B cell (primary cell): ENCODE data around the gene DACT2. TPM values are rescaled to one million over a fixed set of nuclear protein-coding genes. Genes with fewer than 3 reads are reported as not detected.

Experiments used
- ATAC-seq: fragments of 200-7000 bp; cut with Tn5 transposase; one replicate; pipeline ENCODE4 v1.10.0; 2021; ENCODE audit warnings: low read depth, mild to moderate bottlenecking, moderate number of reproducible peaks, moderate library complexity
- CTCF ChIA-PET: fragments of 350-600 bp; sonication (Branson Sonifier 250); formaldehyde crosslinking; loops from one replicate; lab custom pipeline; 2021; ENCODE audit warnings: antibody characterized with exemption, inconsistent platforms; lab: Charles Lee
- POLR2A ChIA-PET: fragments of 350-600 bp; sonication (Branson Sonifier 250); formaldehyde crosslinking; loops from one replicate; lab custom pipeline; 2021; ENCODE audit warnings: antibody characterized with exemption; lab: Charles Lee
- DNase-seq: peaks from one replicate; pipeline ENCODE4 v3.0.0; 2013
- H2AFZ ChIP-seq: 2 replicates; pipeline ENCODE4 v1.6.1; 2012; ENCODE audit warnings: mild to moderate bottlenecking, low read depth, low read length; ENCODE audit not compliant: insufficient read depth, poor library complexity, severe bottlenecking
- H3K27ac ChIP-seq, 2 donors: 1 replicate in 1 of 2; 2 replicates in 1 of 2; pipeline ENCODE4 v1.5.1; 2012 to 2013; ENCODE audit warnings: low read length in 2 of 2, mild to moderate bottlenecking in 2 of 2, moderate library complexity in 1 of 2
- H3K27me3 ChIP-seq, 4 experiments: fragments of 200-600 bp in 1 of 4; sonication (generic) in 1 of 4; replicated peaks in 1 of 4; 1 replicate in 2 of 4; 2 replicates in 2 of 4; pipeline versions ENCODE4 v1.6.1 to v1.7.0; 2013 to 2016; ENCODE audit warnings: low read length in 3 of 4, mild to moderate bottlenecking in 2 of 4, mixed read lengths in 1 of 4, moderate library complexity in 1 of 4; ENCODE audit not compliant: insufficient read depth in 4 of 4, control insufficient read depth in 3 of 4; ENCODE audit errors: control extremely low read depth in 1 of 4
- H3K36me3 ChIP-seq, 2 experiments: replicated peaks in 1 of 2; 1 replicate in 1 of 2; 2 replicates in 1 of 2; pipeline versions ENCODE4 v1.6.1 to v1.7.1; 2013; ENCODE audit warnings: low read length in 1 of 2; ENCODE audit not compliant: insufficient read depth in 2 of 2, control insufficient read depth in 1 of 2; ENCODE audit errors: control extremely low read depth in 1 of 2, extremely low read depth in 1 of 2
- H3K4me1 ChIP-seq, 2 donors: fragments of 200-600 bp in 1 of 2; sonication (generic) in 1 of 2; 1 replicate in 1 of 2; 2 replicates in 1 of 2; pipeline versions ENCODE4 v1.5.1 to v1.6.1; 2013 to 2017; ENCODE audit warnings: low read length in 2 of 2; ENCODE audit not compliant: control insufficient read depth in 2 of 2, insufficient read depth in 2 of 2
- H3K4me2 ChIP-seq: replicated peaks from 2 replicates; pipeline ENCODE3; 2012; ENCODE audit warnings: mild to moderate bottlenecking, low read depth, low read length; ENCODE audit not compliant: poor library complexity, severe bottlenecking
- H3K4me3 ChIP-seq, 5 experiments: fragments of 200-600 bp in 1 of 5; sonication (generic) in 1 of 5; 1 replicate in 3 of 5; 2 replicates in 2 of 5; pipeline versions ENCODE4 v1.5.1 to v1.7.0; 2011 to 2016; ENCODE audit warnings: low read length in 4 of 5, mild to moderate bottlenecking in 4 of 5, low read depth in 2 of 5, control low read depth in 1 of 5, moderate library complexity in 1 of 5; ENCODE audit not compliant: insufficient read depth in 1 of 5; ENCODE audit errors: control extremely low read depth in 1 of 5, extremely low read depth in 1 of 5
- H3K79me2 ChIP-seq: fragments of 200-600 bp; sonication (generic); one replicate; pipeline ENCODE4 v1.6.0; 2016; ENCODE audit warnings: low read length; ENCODE audit not compliant: control insufficient read depth, insufficient read depth
- H3K9ac ChIP-seq: fragments of 200-600 bp; sonication (generic); 2 replicates; pipeline ENCODE4 v1.6.1; 2017; ENCODE audit warnings: mild to moderate bottlenecking, low read length, moderate library complexity
- H3K9me3 ChIP-seq, 3 donors: one replicate each; pipeline versions ENCODE4 v1.6.1 to v1.7.1; 2013; ENCODE audit warnings: low read length in 2 of 3; ENCODE audit not compliant: control insufficient read depth in 2 of 3, insufficient read depth in 1 of 3; ENCODE audit errors: control extremely low read depth in 1 of 3
- H4K20me1 ChIP-seq: 2 replicates; pipeline ENCODE4 v1.6.0; 2012; ENCODE audit warnings: mild to moderate bottlenecking, low read length; ENCODE audit not compliant: insufficient read depth, control insufficient read depth, poor library complexity, severe bottlenecking
- H3K27ac Mint-ChIP-seq: one replicate; pipeline ENCODE4 v1.8.0; 2021; ENCODE audit warnings: mixed read lengths
- H3K27me3 Mint-ChIP-seq: one replicate; pipeline ENCODE4 v1.8.0; 2021; ENCODE audit warnings: mixed read lengths
- H3K4me1 Mint-ChIP-seq: one replicate; pipeline ENCODE4 v1.8.0; 2021; ENCODE audit warnings: mixed read lengths
- H3K4me3 Mint-ChIP-seq: one replicate; pipeline ENCODE4 v1.8.0; 2021; ENCODE audit warnings: mixed read lengths
- H3K9me3 Mint-ChIP-seq: one replicate; pipeline ENCODE4 v1.8.0; 2022; ENCODE audit warnings: mixed read lengths; ENCODE audit not compliant: insufficient read depth
- EZH2 ChIP-seq: IDR thresholded peaks from 2 replicates; pipeline ENCODE4 v1.6.1; 2012; ENCODE audit warnings: borderline replicate concordance, low read depth, mild to moderate bottlenecking, moderate library complexity, low read length; ENCODE audit not compliant: insufficient read depth, poor library complexity, severe bottlenecking
- WGBS: methylation state at CpG from one replicate; pipeline ENCODE4 v1.1.5; 2013; ENCODE audit warnings: missing lambda C conversion rate; ENCODE audit not compliant: insufficient coverage; 5-methylcytosine and 5-hydroxymethylcytosine counted together
- intact Hi-C: fragments of 100-400 bp; cut with micrococcal nuclease; formaldehyde crosslinking; loops from one replicate; pipeline ENCODE4 v1.10.0; 2022
- polyA plus RNA-seq: library from polyadenylated mRNA; depleted of rRNA; stranded (reverse); fragments of >200 nt; gene quantifications from 2 replicates; pipeline ENCODE4 v1.2.3, GENCODE V29; 2012
- total RNA-seq, 2 donors: library from RNA; stranded (reverse); fragments of 120-200 nt in 1 of 2; gene quantifications; 1 replicate in 1 of 2; 2 replicates in 1 of 2; pipeline versions ENCODE4 v1.2.3 to v1.2.4, GENCODE V29; 2013 to 2022
- TF ChIP-seq, protein P1 (sequence below): fragments of 200-600 bp; IDR thresholded peaks from one replicate; pipeline ENCODE4 v1.8.0; 2022; ENCODE audit warnings: antibody characterized with exemption, mild to moderate bottlenecking

Gene DACT2
- total and polyA plus RNA-seq, 2 donors (not counting 1 experiment from before 2014, with no cell fraction given): not detected

DNA sequence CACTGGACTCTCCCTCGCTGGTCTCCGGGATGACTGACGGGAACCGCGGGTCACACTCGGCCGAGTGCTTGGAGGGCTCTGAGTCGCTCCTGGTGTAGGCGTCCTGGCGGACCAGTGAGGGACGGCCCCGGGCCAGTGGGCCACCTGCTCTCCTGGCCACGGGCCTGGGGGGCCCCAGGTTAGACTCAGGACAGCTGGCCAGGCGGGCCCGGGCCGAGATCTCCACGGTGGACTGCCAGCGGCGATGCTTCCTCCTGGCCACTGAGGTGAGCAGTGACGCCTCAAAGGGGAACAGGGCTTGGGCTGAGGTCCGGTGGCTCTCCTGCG, 11.9 kb downstream of the DACT2 start:
- WGBS: 91% methylated on average over 22 of the region's 22 CpGs
- Histone ChIP-seq H3K9me3 (peaks cover 0 to 21% (median 0%) of the 10 kb centered on the region in 3 donors), H3K36me3 (no peaks in the 10 kb centered on the region), H3K4me2 (no peak overlapping the region), H3K27me3 (no peaks in the 10 kb centered on the region), H3K79me2 (no peaks in the 10 kb centered on the region), H3K4me1 (no peaks in the 10 kb centered on the region), H3K4me3 (no peak overlapping the region), H3K9ac (no peak overlapping the region), H4K20me1 (no peaks in the 10 kb centered on the region), H3K27ac (no peak overlapping the region), H2AFZ (no peak overlapping the region)
- H3K4me1 Mint-ChIP-seq: no peaks in the 10 kb centered on the region
- CTCF ChIA-PET: no interaction called here
- POLR2A ChIA-PET: no interaction called here
- H3K27ac Mint-ChIP-seq: no peak overlapping the region
- TF ChIP-seq, protein P1, sequence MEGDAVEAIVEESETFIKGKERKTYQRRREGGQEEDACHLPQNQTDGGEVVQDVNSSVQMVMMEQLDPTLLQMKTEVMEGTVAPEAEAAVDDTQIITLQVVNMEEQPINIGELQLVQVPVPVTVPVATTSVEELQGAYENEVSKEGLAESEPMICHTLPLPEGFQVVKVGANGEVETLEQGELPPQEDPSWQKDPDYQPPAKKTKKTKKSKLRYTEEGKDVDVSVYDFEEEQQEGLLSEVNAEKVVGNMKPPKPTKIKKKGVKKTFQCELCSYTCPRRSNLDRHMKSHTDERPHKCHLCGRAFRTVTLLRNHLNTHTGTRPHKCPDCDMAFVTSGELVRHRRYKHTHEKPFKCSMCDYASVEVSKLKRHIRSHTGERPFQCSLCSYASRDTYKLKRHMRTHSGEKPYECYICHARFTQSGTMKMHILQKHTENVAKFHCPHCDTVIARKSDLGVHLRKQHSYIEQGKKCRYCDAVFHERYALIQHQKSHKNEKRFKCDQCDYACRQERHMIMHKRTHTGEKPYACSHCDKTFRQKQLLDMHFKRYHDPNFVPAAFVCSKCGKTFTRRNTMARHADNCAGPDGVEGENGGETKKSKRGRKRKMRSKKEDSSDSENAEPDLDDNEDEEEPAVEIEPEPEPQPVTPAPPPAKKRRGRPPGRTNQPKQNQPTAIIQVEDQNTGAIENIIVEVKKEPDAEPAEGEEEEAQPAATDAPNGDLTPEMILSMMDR: no peak
- no peak for TF ChIP-seq EZH2
- intact Hi-C loops: no loop called here
- H3K4me3 Mint-ChIP-seq: no peak overlapping the region
- no peaks in the 10 kb centered on the region for H3K9me3 Mint-ChIP-seq
- no peaks in the 10 kb centered on the region for H3K27me3 Mint-ChIP-seq
- DNase-seq (no peak), ATAC-seq (no peak)

- H3K4me2 ChIP-seq: no peak overlapping the region
- Mint-ChIP-seq H3K4me3 (no peak overlapping the region), H3K27ac (no peak overlapping the region), H3K27me3 (no peaks in the 10 kb centered on the region), H3K9me3 (no peaks in the 10 kb centered on the region), H3K4me1 (no peaks in the 10 kb centered on the region)
- DNase-seq: no peak
- 96% methylated on average over 30 of the region's 30 CpGs for WGBS
- peaks cover 0 to 21% (median 0%) of the 10 kb centered on the region in 3 donors for H3K9me3 ChIP-seq
- H3K4me3 ChIP-seq: no peak overlapping the region
- H3K36me3 ChIP-seq: no peaks in the 10 kb centered on the region
- POLR2A ChIA-PET: no interaction called here
- H3K4me1 ChIP-seq: no peaks in the 10 kb centered on the region
- no peaks in the 10 kb centered on the region for H3K27me3 ChIP-seq
- no peaks in the 10 kb centered on the region for H4K20me1 ChIP-seq
- intact Hi-C loops: no loop called here
- TF ChIP-seq, protein P1: no peak
- TF ChIP-seq EZH2: no peak
- CTCF ChIA-PET: no interaction called here
- no peak overlapping the region for H2AFZ ChIP-seq
- H3K27ac ChIP-seq: no peak overlapping the region
- H3K9ac ChIP-seq: no peak overlapping the region
- no peaks in the 10 kb centered on the region for H3K79me2 ChIP-seq
- ATAC-seq: no peak
Measured at GRCh38 chr6:168307015-168307694, 12.4 kb downstream of the DACT2 start.
